WI38 (cell line): ENCODE results near the gene KLRF2.
A peak's percentile ranks its signal among the peaks of the same experiment; 100 is the strongest.

Experiments used
- H3K4me3 ChIP-seq: 2 replicates; pipeline ENCODE4 v1.5.1; 2011; ENCODE audit warnings: low read depth, mild to moderate bottlenecking, control low read depth, low read length
- CTCF ChIP-seq: IDR thresholded peaks from 2 replicates; pipeline ENCODE4 v1.5.1; 2012; ENCODE audit warnings: low read depth, mild to moderate bottlenecking, control low read depth, low read length

The KLRF2 gene

GRCh38 chr12:9933958-9934357 is 52.7 kb downstream of the KLRF2 start:
- H3K4me3 ChIP-seq = no peak overlapping the region
- no peak for TF ChIP-seq CTCF

- TF ChIP-seq CTCF = no peak
- no peak overlapping the region for H3K4me3 ChIP-seq
These were observed 53.7 kb downstream of the KLRF2 start for GRCh38 chr12:9935026-9935425.

- no peak for TF ChIP-seq CTCF
- peak overlapping the region; percentile 7; the same call in 1 of the 2 replicates for H3K4me3 ChIP-seq
These were observed 55.3 kb downstream of the KLRF2 start for GRCh38 chr12:9936591-9936990.

- peak; percentile 27; the same call in 1 of the 2 replicates for TF ChIP-seq CTCF
- no peak overlapping the region for H3K4me3 ChIP-seq
These were observed 59.1 kb downstream of the KLRF2 start for GRCh38 chr12:9940375-9940774.

- no peak for TF ChIP-seq CTCF
- no peak overlapping the region for H3K4me3 ChIP-seq
These were observed 60.5 kb downstream of the KLRF2 start for GRCh38 chr12:9941838-9942237.

GRCh38 chr12:9943240-9943639 is 62.0 kb downstream of the KLRF2 start:
- H3K4me3 ChIP-seq = no peak overlapping the region
- TF ChIP-seq CTCF = no peak

GRCh38 chr12:9944391-9944790 is 63.1 kb downstream of the KLRF2 start:
- H3K4me3 ChIP-seq = no peak overlapping the region
- TF ChIP-seq CTCF = no peak
